ENCODE results near the gene CRAMP1. TPM values are rescaled to one million over a fixed set of nuclear protein-coding genes. Genes with fewer than 3 reads are reported as not detected.

Gene CRAMP1
- total and polyA plus RNA-seq, 2 of the 8 experiments (the other 6 are each of a cell fraction or from before 2014, with no cell fraction given) = 19.2 to 23.2 TPM

- no peak overlapping the region for H2BK5ac ChIP-seq (ENCODE audit: low read depth, low read length)
- CTCF ChIA-PET (ENCODE audit: partially characterized antibody) = interaction anchor here (1.3 kb wide), 1 partner anchor 9 kb away, joined by 6 read pairs; the partner anchor contains the start of gene MAPK8IP3
- no peak overlapping the region for H3K14ac ChIP-seq (ENCODE audit: insufficient read length)
- H2BK12ac ChIP-seq (ENCODE audit: low read depth, low read length) = no peak overlapping the region
- H4K20me1 ChIP-seq (replicated peaks in 1 of 2; ENCODE audit: control insufficient read depth in 1 of 2, insufficient read depth in 2 of 2, low read length in 2 of 2) = peaks cover 4 to 18% of the 10 kb centered on the region in 2 experiments
- H2AK5ac ChIP-seq (ENCODE audit: low read depth, low read length) = no peak overlapping the region
- H4K91ac ChIP-seq (replicated peaks; ENCODE audit: insufficient read length, low read length) = no peak overlapping the region
- no peaks in the 10 kb centered on the region for H3K9me3 ChIP-seq (ENCODE audit: insufficient read depth in 2 of 2, low read depth in 1 of 2, low read length in 1 of 2)
- H3K4ac ChIP-seq (replicated peaks; ENCODE audit: insufficient read length, low read depth, low read length) = no peak overlapping the region
- H3K4me2 ChIP-seq (ENCODE audit: insufficient read depth in 1 of 2, low read depth in 2 of 2, low read length in 2 of 2) = no peak overlapping the region
- H3K27ac ChIP-seq (ENCODE audit: low read depth, low read length) = no peak overlapping the region
- H3K23me2 ChIP-seq (ENCODE audit: low read depth, low read length) = no peaks in the 10 kb centered on the region
- peaks cover 9 to 16% (median 13%) of the 10 kb centered on the region in 4 experiments for H3K4me1 ChIP-seq (replicated peaks in 1 of 4; ENCODE audit: control insufficient read depth in 3 of 4, insufficient read depth in 4 of 4, low read length in 3 of 4)
- no peaks in the 10 kb centered on the region for H3K36me3 ChIP-seq (ENCODE audit: control insufficient read depth in 2 of 4, insufficient read depth in 4 of 4, low read length in 3 of 4)
- POLR2A ChIA-PET (ENCODE audit: partially characterized antibody) = interaction anchor here (1.3 kb wide), 1 partner anchor 10 kb away, joined by 4 read pairs; the partner anchor contains the start of gene MAPK8IP3
- H2AFZ ChIP-seq (ENCODE audit: low read length) = no peak overlapping the region
- no peak overlapping the region for H3K23ac ChIP-seq (ENCODE audit: insufficient read length)
- H4K5ac ChIP-seq (ENCODE audit: insufficient read length, low read depth, low read length) = no peak overlapping the region
- no peak for FAIRE-seq
- no peak overlapping the region for H3K56ac ChIP-seq (replicated peaks; ENCODE audit: insufficient read length, low read depth, low read length)
- no peak overlapping the region for H2BK20ac ChIP-seq (ENCODE audit: low read length)
- no peak overlapping the region for H3K9ac ChIP-seq (replicated peaks in 1 of 4; ENCODE audit: extremely low read depth in 1 of 4, low read depth in 3 of 4, low read length in 3 of 4)
- WGBS, 2 experiments (ENCODE audit: extremely low coverage in 1 of 2, insufficient coverage in 1 of 2, insufficient read length in 1 of 2, insufficient replicate concordance in 2 of 2, low coverage in 1 of 2, low lambda C conversion rate in 2 of 2, missing lambda C conversion rate in 1 of 2) = 92% methylated on average over 12 of the region's 12 CpGs; no CpG with 5 or more reads in 1 of the 2 experiments
- no peak overlapping the region for H2BK15ac ChIP-seq (ENCODE audit: low read length)
- H3K27me3 ChIP-seq (replicated peaks in 1 of 4; ENCODE audit: control insufficient read depth in 3 of 4, extremely low read depth in 1 of 4, insufficient read depth in 3 of 4, low read length in 3 of 4) = no peaks in the 10 kb centered on the region
- DNase-seq (ENCODE audit: low read depth in 1 of 2, low spot score in 2 of 2) = no peak
- no peak overlapping the region for H2BK120ac ChIP-seq (replicated peaks; ENCODE audit: low read depth, low read length)
- peaks cover 13% of the 10 kb centered on the region for H3K79me1 ChIP-seq (ENCODE audit: low read depth, low read length)
- H3K79me2 ChIP-seq (ENCODE audit: control insufficient read depth in 1 of 2, insufficient read depth in 2 of 2, low read length in 2 of 2) = peaks cover 2 to 38% of the 10 kb centered on the region in 2 experiments; a peak in 3 of 4 replicates
- no peak overlapping the region for H3K4me3 ChIP-seq (ENCODE audit: extremely low read depth in 1 of 4, insufficient read depth in 2 of 4, low read depth in 3 of 4, low read length in 4 of 4)
- no peak overlapping the region; the same call in 1 of the 2 replicates for H4K8ac ChIP-seq (ENCODE audit: extremely low read depth, insufficient read depth, low read length)
- H3K18ac ChIP-seq (ENCODE audit: extremely low read depth, low read length) = no peak overlapping the region
- TF ChIP-seq BACH1 (IDR thresholded peaks at IDR 0.05; ENCODE audit: low read length) (no peak), TAF1 (IDR thresholded peaks at IDR 0.05; ENCODE audit: low read depth, low read length) (no peak), PHF8 (conservative IDR thresholded peaks at IDR 0.05; ENCODE audit: low read depth, low read length) (no peak), ATF2 (IDR thresholded peaks at IDR 0.05; ENCODE audit: low read length) (no peak), RBBP5 (IDR thresholded peaks at IDR 0.05; ENCODE audit: borderline replicate concordance, low read depth, low read length) (no peak), NANOG (IDR thresholded peaks at IDR 0.05; ENCODE audit: insufficient read depth, low read depth, low read length, poor library complexity, severe bottlenecking) (no peak), POLR2A (IDR thresholded peaks at IDR 0.05; ENCODE audit: control extremely low read depth in 1 of 2, low read depth in 2 of 2, low read length in 2 of 2) (no peak), TBP (IDR thresholded peaks at IDR 0.05; ENCODE audit: low read depth, low read length) (no peak), SRF (IDR thresholded peaks at IDR 0.05; ENCODE audit: low read depth, low read length) (no peak)
These were observed 103.1 kb downstream of the CRAMP1 start for GRCh38 chr16:1715220-1715619.
